ENCODE measurements around the gene LMTK3.

The LMTK3 gene

GRCh38 chr19:48484931-48485612, 26.6 kb downstream of the LMTK3 start:
- no peak for DNase-seq

- DNase-seq = no peak
These were observed 27.3 kb downstream of the LMTK3 start for GRCh38 chr19:48484247-48484893.

GRCh38 chr19:48483301-48483700, 28.3 kb downstream of the LMTK3 start:
- DNase-seq = no peak

- no peak for DNase-seq
These were observed 29.6 kb downstream of the LMTK3 start for GRCh38 chr19:48481846-48482639.

- peak; percentile 64 for DNase-seq
These were observed 30.8 kb downstream of the LMTK3 start for GRCh38 chr19:48480558-48481500.

DNA sequence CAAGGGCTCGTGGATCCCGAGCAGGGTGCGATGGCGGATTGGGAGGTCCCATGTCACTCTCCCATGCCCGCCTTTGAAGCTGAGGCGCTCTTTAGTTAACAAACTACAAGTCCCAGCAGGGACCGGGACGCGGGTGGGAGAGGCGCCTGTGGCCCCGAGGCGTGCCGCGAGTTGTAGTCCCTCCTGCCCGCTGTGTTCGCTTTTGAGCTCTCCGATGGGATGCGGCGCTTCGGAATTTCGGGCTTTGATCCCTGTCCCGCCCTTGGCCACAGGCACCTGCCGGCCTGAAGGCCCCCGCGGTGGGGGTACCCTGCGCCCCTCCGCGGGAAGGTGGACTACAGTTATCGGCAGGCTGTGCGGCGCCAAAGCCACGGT, 31.5 kb downstream of the LMTK3 start:
- DNase-seq = peak; percentile 10

GRCh38 chr19:48479686-48480085, 31.9 kb downstream of the LMTK3 start:
- DNase-seq = no peak

DNA sequence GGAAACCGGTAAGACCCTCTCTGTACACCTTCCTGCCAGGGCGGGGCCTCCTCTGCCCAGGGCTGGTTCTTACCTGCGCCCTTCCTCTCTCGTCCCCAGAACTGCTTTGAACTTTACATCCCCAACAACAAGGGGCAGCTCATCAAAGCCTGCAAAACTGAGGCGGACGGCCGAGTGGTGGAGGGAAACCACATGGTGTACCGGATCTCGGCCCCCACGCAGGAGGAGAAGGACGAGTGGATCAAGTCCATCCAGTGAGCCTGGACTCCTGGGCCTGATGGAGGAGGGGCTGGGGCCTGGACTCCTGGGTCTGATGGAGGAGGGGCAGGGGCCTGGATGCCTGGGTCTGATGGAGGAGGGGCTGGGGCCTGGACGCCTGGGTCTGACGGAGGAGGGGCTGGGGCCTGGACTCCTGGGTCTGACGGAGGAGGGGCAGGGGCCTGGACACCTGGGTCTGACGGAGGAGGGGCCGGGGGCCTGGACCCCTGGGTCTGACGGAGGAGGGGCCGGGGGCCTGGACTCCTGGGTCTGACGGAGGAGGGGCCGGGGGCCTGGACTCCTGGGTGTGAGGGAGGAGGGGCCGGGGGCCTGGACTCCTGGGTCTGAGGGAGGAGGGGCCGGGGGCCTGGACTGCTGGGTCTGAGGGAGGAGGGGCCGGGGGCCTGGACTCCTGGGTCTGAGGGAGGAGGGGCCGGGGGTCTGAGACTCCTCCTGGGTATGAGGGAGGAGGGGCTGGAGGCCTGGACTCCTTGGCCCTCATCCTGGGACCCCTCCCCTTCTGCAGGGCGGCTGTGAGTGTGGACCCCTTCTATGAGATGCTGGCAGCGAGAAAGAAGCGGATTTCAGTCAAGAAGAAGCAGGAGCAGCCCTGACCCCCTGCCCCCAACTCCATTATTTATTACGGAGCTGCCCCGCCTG, 33.0 kb downstream of the LMTK3 start:
- no peak for DNase-seq

- no peak for DNase-seq
These were observed 33.8 kb downstream of the LMTK3 start for GRCh38 chr19:48477698-48478338.

DNA sequence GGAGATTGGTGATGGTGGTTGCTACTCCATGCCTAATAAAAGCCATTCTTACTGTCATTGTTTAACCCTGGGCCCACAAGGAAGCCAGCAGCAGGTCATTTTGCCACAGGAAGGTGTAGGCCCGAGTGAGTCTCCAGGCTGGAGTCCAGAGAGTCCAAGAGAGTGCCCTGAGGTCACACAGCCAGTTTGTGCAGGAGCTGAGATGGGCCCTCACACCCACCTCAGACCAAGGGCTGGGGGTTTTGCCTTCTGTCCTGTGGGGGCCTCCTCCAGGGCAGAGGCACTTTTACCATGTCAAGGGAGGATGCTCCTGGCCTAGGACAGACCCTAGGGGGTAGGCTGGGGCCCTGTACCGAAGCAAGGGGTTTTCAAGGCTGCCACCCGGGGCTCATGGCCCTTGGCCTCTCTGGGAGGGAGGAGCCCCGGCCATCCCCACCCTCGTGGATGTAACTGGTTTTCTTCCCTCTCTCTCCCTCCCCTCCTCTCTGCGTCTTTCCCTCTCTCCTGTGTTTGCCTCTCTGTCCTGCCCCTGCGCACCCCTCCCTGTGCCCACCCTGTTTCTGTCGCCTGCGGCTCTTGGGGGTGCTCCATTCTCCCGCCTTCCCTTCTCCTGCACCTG, 34.5 kb downstream of the LMTK3 start:
- DNase-seq = no peak

GRCh38 chr19:48476176-48476575, 35.5 kb downstream of the LMTK3 start:
- DNase-seq = no peak

DNA sequence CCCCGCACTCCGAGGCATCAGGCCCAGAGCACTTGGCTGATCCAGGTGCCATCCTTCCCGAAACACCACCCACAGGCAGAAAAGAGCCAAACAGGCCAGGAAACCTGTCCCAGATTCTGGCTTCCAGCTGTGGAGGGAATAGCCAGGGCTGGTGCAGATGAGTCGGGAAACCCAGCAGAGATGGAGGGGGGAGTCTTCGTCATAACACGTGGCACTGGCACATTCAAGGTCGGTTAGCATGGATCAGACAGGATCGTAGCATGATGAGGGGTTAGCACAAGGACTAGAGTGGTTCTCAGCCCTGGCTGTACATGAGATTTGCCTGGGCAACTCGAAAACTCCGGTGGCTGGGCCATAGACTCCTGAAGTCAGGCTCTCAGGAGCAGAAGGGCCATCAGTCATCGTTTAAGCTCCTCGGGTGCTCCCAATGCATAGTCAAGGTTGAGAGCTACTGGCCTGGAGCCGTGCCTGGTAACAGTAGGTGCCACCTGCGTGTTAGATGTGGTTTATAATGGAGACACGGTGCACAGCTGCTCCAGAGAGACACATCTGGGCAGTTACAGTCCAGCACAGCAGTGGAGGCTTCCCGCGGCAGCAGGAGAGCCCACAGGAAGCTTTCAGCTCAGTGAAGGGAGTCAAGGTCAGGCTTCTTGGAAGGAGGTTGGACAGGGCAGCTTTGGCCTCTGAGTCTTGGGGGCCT, 36.1 kb downstream of the LMTK3 start:
- no peak for DNase-seq

GRCh38 chr19:48474084-48474592, 37.5 kb downstream of the LMTK3 start:
- no peak for DNase-seq

DNA sequence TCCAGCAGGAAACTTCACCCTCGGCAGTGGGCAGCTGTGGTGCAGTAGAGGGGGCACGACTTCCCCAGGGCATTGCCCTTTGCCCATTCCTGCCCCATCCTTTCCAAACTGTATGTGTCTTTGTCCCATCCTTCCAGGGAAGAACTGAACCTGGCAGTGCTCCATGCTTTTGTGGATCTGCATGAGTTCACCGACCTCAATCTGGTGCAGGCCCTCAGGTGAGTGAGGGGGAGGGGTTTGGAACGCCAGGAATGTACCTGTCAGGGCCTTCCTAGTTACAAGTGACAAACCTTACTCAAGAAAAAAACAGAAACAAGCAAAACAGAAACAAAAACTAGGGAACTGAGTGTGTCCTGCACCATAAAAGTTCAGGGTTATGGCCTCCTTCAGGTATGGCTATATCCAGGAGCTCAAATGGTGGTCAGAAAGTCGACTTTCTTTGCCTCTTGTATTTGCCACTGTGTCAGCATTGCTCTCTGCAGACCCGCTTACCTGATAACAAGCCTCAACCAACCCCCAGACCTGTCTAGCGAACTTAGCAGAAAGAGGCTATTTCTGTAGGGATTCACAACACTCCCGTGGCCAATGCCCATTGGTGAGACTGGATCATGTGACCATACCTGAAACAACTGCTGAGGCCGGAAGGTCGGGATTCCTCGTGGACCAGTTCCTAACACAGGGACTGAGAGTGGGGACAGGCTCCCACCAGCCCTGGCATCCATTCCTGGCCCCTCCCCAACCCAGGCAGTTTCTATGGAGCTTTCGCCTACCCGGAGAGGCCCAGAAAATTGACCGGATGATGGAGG, 38.3 kb downstream of the LMTK3 start:
- DNase-seq = no peak

- DNase-seq = no peak
These were observed 39.8 kb downstream of the LMTK3 start for GRCh38 chr19:48471836-48472235.

DNA sequence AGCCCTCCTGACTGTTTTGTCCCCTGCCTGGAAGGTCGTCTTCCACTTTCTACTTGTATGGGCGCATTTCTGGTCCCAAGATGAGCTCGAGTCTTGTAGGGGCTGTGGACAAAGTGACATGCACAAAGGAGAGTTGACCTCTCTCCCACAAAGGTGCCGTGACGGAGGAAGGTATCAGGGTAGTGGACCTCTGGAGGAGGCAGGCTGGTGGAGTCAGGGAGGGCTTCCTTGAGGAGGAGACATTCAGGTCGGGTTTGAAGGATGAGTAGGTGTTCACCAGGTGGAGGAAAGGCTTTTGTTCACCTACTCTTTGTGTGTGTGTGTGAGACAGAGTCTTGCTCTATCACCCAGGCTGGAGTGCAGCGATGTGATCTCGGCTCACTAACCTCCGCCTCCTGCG, 40.8 kb downstream of the LMTK3 start:
- no peak for DNase-seq

DNA sequence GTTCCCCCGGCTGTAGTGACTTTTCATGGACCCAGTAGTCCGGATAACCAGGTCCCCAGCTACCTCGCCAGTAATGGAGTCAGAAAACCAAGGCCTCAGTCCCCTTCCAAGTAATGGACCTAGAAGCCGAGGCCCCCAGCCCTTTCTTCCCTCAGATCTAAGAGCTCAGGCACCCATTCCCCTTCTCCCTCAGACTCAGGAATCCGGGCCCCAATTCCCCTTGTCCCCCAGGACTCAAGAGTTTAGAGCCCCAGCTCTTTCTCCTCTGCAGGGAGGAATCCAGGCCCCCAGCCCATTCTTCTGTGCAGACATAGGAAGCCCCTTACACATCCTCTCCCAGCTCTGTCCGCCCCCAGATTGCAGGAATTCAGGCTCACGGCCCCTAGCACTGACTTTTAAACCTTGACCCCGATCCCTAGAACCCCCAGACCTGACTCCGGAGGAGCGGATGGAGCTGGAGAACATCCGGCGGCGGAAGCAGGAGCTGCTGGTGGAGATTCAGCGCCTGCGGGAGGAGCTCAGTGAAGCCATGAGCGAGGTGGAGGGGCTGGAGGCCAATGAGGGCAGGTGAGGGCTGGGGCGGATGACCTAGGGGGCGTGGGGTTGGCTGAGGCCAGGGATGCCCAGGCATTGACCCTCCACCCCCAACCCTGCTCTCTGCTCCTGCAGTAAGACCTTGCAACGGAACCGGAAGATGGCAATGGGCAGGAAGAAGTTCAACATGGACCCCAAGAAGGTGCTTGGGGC, 41.5 kb downstream of the LMTK3 start:
- DNase-seq = no peak

DNA sequence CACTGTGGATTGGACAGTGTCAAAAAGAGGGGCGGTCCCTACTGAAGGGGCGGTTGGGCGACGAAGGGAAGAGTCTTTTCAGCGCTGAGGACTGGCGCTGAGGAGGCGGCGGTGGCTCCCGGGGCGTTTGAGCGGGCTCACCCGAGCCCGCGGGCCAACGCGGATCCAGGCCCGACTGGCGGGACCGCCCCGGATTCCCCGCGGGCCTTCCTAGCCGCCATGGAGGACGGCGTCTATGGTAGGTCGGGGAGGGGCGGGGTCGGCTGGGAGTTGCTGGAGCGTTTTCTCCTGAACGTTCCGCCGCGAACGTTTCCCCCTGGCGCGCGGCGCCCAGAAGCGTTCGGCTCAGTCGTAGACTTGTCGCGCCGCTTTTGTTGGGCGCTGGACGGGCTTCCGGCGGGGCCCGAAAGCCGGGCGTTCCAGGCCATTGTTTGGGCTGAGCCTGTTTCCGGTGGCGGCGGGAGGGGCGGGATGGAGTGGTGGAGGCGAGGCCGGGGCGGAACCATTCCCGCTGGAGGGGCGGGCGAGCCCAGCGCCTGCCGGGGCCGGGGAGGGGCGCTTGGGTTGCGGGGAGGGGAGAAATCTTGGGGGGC, 42.2 kb downstream of the LMTK3 start, which contains the start of gene CYTH2:
Gene CYTH2, plus strand, starts transcription at position 81 of the 593 bp plus-strand sequence. Its CDS starts 139 bp downstream, at position 220.
- peak; percentile 81 for DNase-seq

Data from activated CD4-positive, alpha-beta T cell treated with anti-CD3 and anti-CD28 coated beads, Interleukin-10, Interleukin-2, amounts not matched to agents 100 ng/mL and 50 ng/mL, durations not matched to agents 16 hours and 8 hours (primary cell).